Mononuclear cell (primary cell): ENCODE measurements around the gene QSOX2. TPM values are rescaled to one million over a fixed set of nuclear protein-coding genes. Genes with fewer than 3 reads are reported as not detected.

Experiments
- H3K27me3 ChIP-seq: 2 replicates; pipeline ENCODE4 v1.6.0; 2011; ENCODE audit warnings: low read length, control low read depth; ENCODE audit not compliant: insufficient read depth
- H3K4me1 ChIP-seq: 2 replicates; pipeline ENCODE4 v1.5.1; 2011; ENCODE audit warnings: mild to moderate bottlenecking, low read length, control low read depth; ENCODE audit not compliant: insufficient read depth
- H3K4me3 ChIP-seq: 2 replicates; pipeline ENCODE4 v1.5.1; 2011; ENCODE audit warnings: mild to moderate bottlenecking, low read length, moderate library complexity
- H3K9me3 ChIP-seq: 2 replicates; pipeline ENCODE4 v1.5.1; 2011; ENCODE audit warnings: low read depth, mild to moderate bottlenecking, control low read depth, low read length
- total RNA-seq: library from RNA; depleted of rRNA; stranded (reverse); fragments of >200 nt; gene quantifications from one replicate; pipeline ENCODE4 v1.2.3, GENCODE V29; 2012

Gene QSOX2
- total RNA-seq, 1 donor, result 8.1 TPM

GRCh38 chr9:136219276-136219675 is 26.3 kb downstream of the QSOX2 start:
- Histone ChIP-seq H3K4me1 (peaks cover 3% of the 10 kb centered on the region), H3K27me3 (no peaks in the 10 kb centered on the region), H3K9me3 (no peaks in the 10 kb centered on the region)

DNA sequence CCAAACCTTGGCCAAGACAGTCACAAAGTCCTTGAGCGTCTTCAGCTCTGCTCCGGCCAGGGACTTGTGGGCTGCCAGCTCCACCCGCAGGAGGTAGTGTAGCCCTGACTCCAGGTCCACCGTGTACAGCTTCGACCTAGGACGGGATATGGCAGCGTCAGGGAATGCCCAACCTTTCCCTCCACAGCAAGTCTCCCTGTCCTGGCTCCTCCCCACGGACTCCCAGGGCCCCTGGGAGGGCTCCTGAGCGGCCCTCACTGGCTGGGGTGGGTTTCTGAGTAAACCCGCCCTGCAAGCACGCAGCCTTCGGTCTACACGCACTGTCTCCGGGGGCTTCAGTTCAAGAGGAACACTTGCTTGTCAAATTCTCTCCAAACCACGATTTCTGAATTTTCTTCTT is 26.9 kb downstream of the QSOX2 start:
- Histone ChIP-seq H3K9me3 (no peaks in the 10 kb centered on the region), H3K4me1 (no peaks in the 10 kb centered on the region), H3K4me3 (no peak overlapping the region), H3K27me3 (no peaks in the 10 kb centered on the region)

More at GRCh38 chr9:136219276-136219675, 26.3 kb downstream of the QSOX2 start:
- H3K4me3 ChIP-seq, result no peak overlapping the region

DNA sequence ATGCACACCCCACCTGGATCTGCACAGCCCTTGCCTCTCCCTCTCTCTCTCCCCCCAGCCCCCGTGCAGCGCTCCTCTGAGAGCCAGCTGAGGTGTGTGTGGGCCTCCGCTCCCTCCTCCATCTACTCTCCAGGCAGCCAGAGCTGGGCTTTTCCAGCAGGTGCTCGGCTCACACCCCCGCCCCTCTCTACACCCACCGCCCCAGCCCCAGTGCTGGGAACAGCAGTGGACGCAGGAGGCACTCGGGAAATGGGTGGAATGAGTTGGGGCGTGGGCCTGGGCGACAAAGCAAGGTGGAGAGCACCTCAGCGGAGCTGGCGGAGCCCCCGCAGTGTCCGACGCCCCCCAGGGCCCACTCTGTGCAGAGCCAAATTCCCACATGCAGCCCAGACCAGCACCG is 27.3 kb downstream of the QSOX2 start:
- Histone ChIP-seq H3K27me3 (no peaks in the 10 kb centered on the region), H3K4me3 (no peak overlapping the region), H3K9me3 (no peaks in the 10 kb centered on the region), H3K4me1 (no peaks in the 10 kb centered on the region)

DNA sequence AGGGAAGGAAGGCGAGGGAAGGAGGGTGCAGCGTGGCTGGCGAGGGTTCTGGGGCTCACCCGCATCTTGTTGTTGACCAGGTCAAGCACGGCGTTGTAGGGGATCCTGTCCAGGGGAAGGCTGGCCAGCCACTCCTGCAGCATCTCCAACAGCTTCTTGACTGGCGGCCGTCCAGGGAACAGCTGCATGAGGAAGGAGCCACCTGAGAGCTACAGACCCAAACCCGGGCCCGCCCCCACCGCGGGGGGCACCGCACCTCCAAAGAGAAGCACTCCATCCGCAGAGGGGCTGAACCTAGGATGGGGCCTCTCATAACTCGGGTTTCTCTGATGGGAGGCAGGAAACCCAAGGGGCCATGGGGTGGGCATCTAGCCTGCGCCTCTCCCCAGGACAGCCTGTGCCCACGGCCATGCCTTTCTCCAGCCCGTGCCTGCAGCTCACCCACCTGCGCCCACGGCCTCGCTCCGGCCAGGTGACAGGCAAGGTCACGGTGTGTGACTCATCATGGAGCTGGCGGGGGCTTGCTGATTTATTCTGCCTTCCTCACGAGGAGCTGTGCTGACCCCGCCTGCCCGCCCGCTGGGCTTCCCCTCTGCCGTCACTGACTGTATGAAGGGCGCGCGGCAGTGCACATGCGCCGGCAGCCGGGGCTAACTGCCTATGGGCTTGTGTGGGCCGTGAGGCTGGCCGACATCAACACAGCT is 28.9 kb downstream of the QSOX2 start:
- no peaks in the 10 kb centered on the region for H3K9me3 ChIP-seq
- no peak overlapping the region for H3K4me3 ChIP-seq
- H3K27me3 ChIP-seq, result no peaks in the 10 kb centered on the region

DNA sequence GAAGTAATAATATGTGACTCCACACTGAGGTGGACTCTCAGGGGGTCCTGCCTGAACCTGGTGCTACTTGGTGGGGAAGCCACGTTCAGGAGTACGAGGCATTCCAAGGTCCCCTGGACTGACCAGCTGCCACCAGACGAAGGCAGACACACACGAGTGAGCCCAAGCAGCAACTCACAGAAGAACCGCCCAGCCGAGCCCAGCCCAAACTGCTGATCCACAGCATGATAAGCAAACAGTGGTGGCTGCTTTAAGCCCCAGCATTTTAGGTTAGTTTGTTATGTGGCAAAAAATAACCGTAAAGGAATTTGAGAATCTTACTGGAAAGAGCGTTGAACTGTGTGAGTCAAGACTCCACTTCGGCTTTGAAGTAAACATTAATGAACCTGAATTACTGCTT is 31.9 kb downstream of the QSOX2 start:
- no peaks in the 10 kb centered on the region for H3K4me1 ChIP-seq
- H3K9me3 ChIP-seq, result no peaks in the 10 kb centered on the region
- H3K27me3 ChIP-seq, result no peaks in the 10 kb centered on the region
- no peak overlapping the region for H3K4me3 ChIP-seq

More for the DNA sequence above, 28.9 kb downstream of the QSOX2 start:
- no peaks in the 10 kb centered on the region for H3K4me1 ChIP-seq

DNA sequence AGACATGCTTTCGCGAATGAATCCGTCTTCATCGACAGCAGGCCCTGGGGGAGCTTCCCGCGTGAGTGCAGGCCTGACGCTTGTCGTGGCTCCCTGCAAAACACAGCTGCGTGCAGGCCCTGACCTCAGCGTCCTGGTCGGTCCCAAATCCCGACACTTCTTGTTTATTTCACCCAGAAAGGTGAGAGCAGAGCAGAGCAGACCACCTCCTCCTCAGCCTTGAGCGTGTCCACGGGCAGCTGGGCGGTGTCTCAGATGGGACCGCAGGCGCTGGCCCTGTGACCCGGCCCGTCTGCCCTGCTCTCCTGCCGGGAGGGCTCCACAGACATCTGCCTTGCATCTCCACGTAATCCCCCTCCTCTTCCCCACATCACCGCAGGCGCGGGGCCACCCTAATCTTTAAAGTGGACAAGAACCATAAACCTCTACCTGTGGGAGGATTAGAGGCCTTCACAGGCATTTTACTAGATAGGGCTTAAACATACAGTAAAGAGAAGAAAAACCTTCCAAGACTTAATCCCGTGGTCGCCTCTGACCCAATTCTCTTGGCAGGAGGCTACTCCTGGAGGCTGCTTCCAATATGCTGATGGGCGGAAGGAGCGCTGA is 33.2 kb downstream of the QSOX2 start:
- Histone ChIP-seq H3K27me3 (no peaks in the 10 kb centered on the region), H3K9me3 (no peaks in the 10 kb centered on the region), H3K4me3 (no peak overlapping the region), H3K4me1 (no peaks in the 10 kb centered on the region)

DNA sequence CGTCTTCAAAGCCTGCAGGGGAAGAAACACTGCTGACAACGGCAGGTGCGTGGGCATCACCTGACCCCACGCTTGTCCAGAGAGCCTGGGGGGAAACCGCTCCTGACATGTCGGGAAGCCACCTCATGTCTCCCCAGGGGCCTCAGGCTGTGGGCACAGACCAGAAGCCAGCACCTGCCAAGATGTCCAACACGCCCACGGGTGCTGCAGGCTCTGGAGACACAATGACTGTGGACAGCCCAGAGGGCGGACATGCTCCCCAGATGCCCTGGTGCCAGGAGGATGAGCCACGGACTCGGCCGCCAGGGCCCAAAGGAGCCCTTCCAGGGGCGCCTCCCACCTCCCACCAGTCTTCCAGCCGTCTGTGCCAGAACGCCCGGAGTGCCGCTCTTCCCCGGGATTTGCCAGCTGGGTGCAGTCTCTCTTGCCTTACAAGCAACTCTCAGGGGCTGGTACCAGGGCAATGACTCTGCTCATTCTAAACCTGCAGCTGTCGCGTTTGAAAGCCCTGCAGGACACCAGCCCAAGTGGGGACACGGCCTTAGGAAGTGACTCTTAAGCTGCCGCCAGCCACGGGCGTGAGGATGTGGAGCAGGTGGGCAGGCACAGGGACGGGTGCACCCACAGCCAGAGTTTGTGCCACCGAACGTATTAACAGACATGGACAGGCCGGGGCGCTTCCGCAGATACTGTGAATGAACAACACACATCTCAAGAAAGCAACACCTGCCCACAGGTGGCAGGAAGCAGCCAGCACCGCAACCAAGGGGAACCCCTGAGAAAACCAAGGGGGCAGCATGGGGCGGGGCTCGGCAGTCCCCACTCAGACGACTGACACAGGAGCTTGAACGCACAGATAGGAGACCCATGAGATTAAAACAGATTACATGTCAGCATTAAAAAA is 33.9 kb downstream of the QSOX2 start:
- Histone ChIP-seq H3K4me1 (no peaks in the 10 kb centered on the region), H3K9me3 (no peaks in the 10 kb centered on the region), H3K4me3 (no peak overlapping the region), H3K27me3 (no peaks in the 10 kb centered on the region)

DNA sequence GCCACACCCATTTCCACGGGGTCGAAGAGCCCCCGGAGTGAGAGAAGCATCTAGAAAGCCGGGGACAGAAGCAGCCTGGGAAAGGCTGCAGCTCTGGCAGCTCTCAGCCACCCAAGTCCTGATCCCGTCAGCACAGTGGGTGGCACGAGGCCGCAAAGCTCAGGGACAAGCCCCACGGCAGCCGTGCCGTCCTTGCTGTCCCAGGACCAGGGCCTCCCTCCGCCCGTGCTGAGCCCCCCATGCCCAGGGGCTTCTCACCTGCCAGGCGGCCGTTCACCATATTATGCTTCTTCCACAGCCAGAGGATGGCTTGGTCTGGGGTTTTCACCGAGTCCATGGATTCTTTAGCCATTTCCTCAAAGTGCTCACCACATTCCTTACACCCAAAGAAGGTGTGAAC is 34.6 kb downstream of the QSOX2 start:
- H3K4me1 ChIP-seq, result no peaks in the 10 kb centered on the region
- H3K27me3 ChIP-seq, result no peaks in the 10 kb centered on the region
- no peaks in the 10 kb centered on the region for H3K9me3 ChIP-seq
- no peak overlapping the region for H3K4me3 ChIP-seq

DNA sequence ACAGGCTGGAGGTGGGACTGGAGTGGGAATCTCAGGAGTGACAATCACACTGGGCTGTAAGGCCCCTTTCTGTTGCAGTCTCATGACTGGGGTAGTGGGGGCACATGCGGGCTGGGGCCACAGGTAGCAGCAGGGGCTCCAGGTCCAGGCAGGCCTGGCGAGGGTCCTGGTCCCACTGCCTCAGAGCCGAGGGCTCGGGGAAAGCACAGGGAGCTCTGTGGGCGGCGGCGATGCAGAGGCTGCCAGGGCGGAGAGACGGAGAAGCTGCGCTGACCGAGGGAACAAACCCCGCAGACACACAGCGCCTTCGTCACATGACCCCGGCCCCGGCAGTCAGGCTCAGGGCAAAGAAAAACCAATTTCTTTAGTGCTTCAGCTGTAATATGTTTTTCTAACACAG is 35.3 kb downstream of the QSOX2 start:
- H3K4me1 ChIP-seq, result no peaks in the 10 kb centered on the region
- H3K9me3 ChIP-seq, result no peaks in the 10 kb centered on the region
- no peak overlapping the region for H3K4me3 ChIP-seq
- H3K27me3 ChIP-seq, result no peaks in the 10 kb centered on the region

DNA sequence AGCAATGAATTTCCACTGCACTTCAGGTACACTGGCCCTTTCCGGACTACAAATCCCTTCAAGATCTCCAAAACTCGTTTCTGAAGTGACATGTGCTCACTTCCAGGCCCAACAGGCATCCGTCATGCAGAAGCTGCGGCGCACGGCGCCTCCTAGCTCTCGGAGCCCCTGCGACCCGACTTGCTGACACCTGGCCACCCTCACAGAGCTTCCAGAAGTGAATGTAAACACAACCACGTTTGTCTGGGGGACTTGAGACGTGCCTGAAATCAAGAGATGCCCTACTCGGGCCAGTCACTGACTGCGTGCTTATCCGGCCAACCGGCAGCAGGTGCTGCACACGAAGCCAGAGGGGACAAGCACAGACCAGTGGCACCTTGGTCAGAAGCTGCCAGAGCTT is 35.8 kb downstream of the QSOX2 start:
- no peak overlapping the region for H3K4me3 ChIP-seq
- no peaks in the 10 kb centered on the region for H3K27me3 ChIP-seq
- H3K4me1 ChIP-seq, result no peaks in the 10 kb centered on the region
- H3K9me3 ChIP-seq, result no peaks in the 10 kb centered on the region

DNA sequence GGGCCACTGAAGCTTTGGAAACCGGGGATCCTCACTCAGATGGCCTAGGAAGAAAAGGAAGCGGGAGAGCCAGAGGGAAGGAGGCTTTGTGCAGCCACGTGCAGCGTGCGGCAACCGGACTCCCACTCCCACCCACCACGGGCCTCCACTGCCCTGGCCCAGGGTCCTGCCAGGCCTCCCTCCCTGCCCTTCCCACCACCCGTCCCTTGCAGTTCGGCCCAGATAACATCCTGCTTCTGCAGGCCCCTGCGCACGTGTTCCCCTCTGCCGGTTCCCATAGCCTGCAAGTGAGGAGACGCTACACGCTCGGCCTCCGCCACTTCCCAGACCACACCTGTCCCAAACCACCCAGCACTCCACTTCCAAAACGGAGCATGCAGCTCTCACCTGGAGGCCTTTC is 36.4 kb downstream of the QSOX2 start:
- Histone ChIP-seq H3K27me3 (no peaks in the 10 kb centered on the region), H3K9me3 (no peaks in the 10 kb centered on the region), H3K4me1 (no peaks in the 10 kb centered on the region), H3K4me3 (no peak overlapping the region)

DNA sequence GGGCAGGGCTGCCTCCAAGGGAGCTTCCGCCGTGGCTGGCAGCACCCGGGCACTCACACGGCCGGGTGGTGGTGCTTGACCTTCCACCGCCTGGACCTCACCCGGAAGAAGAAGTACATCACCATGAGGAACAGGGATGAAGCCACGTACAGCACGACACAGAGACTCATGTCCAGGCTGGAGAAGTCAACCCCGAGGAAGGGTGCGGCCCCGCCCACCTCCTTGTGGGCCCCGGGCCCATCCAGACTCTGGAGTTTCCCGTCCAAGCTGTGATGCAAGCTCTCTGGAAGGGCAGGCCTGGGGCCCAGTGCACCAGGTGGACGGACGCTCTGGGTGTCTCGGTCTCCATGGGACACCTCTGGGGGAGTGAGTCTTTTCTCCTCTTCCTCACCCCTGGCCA is 36.9 kb downstream of the QSOX2 start:
- H3K4me1 ChIP-seq, result no peaks in the 10 kb centered on the region
- H3K9me3 ChIP-seq, result no peaks in the 10 kb centered on the region
- no peak overlapping the region for H3K4me3 ChIP-seq
- peaks cover 5% of the 10 kb centered on the region for H3K27me3 ChIP-seq

- no peaks in the 10 kb centered on the region for H3K9me3 ChIP-seq
- H3K27me3 ChIP-seq, result peaks cover 10% of the 10 kb centered on the region
- H3K4me1 ChIP-seq, result no peaks in the 10 kb centered on the region
- no peak overlapping the region for H3K4me3 ChIP-seq
Observed at GRCh38 chr9:136207616-136208015, 38.0 kb downstream of the QSOX2 start.

DNA sequence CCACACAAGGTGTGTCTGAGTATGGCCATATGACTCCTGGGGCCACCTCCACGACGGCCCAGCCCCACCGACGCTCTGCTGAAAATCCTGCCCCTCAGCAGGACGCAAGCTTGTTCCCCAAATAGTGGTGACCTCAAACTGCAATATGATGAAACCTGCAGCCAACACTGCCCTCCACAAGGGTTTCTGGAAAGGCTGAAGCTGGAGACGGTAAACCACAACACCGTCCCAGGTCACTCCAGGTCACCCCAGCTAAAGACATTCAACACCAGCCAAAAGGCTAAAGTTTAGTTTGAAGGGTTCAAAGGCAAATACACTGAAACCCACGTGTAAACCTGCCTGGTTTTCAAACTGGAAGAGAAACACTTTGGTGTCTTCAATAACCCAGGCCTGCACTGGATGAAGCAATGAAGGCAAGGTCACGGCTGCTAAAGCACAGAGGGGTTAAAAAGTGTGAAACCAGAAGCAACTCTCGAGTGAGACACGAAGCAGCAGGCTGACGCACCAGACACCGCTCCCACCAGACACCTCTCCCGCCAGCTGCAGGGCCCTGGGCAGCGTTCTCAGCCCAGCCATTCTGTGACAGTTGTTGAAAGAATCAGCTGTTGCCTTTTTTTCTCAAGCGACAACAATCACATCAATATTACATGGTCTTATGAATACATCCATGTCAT is 38.9 kb downstream of the QSOX2 start:
- H3K4me1 ChIP-seq, result no peaks in the 10 kb centered on the region
- H3K27me3 ChIP-seq, result peaks cover 16% of the 10 kb centered on the region
- H3K9me3 ChIP-seq, result no peaks in the 10 kb centered on the region
- H3K4me3 ChIP-seq, result no peak overlapping the region

GRCh38 chr9:136205707-136205992 is 40.0 kb downstream of the QSOX2 start:
- H3K4me1 ChIP-seq, result no peaks in the 10 kb centered on the region
- no peaks in the 10 kb centered on the region for H3K9me3 ChIP-seq
- H3K4me3 ChIP-seq, result no peak overlapping the region
- peaks cover 26% of the 10 kb centered on the region for H3K27me3 ChIP-seq
